Measurements from ENCODE around the gene SLC16A10. TPM values are rescaled to one million over a fixed set of nuclear protein-coding genes. Genes with fewer than 3 reads are reported as not detected.

Gene SLC16A10
- total RNA-seq, 1 experiment from 2014 or later, result 1.7 TPM

DNA sequence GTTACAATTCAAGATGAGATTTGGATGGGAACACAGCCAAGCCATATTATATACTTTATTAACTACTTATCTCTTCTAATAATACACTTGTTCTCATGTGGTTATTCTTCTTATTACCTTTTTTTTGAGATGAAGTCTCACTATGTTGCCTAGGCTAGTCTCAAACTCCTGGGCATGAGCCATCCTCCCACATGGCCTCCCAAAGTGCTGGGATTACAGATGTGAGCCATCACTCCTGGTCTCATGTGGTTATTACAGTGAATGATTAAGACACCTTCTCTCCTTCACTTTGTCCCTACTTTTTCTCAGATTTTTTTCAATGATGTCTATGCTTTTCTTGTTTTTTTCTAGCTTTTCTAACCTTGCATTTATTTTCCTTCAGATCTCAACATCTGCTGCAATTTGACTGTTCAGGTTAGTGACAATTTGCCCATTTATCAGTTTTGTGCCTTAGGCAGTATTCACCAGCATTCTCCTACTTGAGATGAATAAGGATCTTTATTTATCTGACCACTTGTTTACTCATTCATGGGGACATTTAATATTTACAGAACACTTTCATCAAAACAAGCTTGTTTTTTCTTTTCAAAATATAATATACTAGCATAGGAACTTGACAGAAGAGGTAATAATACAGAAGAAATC lies 105.7 kb downstream of the SLC16A10 start:
- CTCF ChIA-PET, result no interaction called here

GRCh38 chr6:111195656-111196055 lies 108.4 kb downstream of the SLC16A10 start:
- intact Hi-C loops (cut with micrococcal nuclease; ENCODE audit: unreplicated experiment), result no loop called here
- no peak overlapping the region for H3K27ac ChIP-seq
- no peak for DNase-seq
- ChIA-PET POLR2A (ENCODE audit: unreplicated experiment) (interaction anchor here (0.6 kb wide), 1 partner anchor 1166 kb away, joined by 5 read pairs; no protein-coding TSS in a partner anchor), CTCF (no interaction called here)
- no peaks in the 10 kb centered on the region for H3K9me2 ChIP-seq (ENCODE audit: insufficient read depth)
- no peaks in the 10 kb centered on the region for H3K79me2 ChIP-seq (ENCODE audit: low read depth)
- no peak overlapping the region for H3K4me3 ChIP-seq
- no TSS peak for BruUV-seq (replicated peaks)
- no peaks in the 10 kb centered on the region for H3K27me3 ChIP-seq (ENCODE audit: insufficient read depth, low read depth)
- no peak overlapping the region for H3K4me2 ChIP-seq
- no peaks in the 10 kb centered on the region for H3K36me3 ChIP-seq (ENCODE audit: low read depth)
- no peaks in the 10 kb centered on the region for H3K9me3 ChIP-seq (ENCODE audit: insufficient read depth, low read depth)
- no peak overlapping the region for H2AFZ ChIP-seq
- H3K4me1 ChIP-seq (replicated peaks; ENCODE audit: insufficient read depth), result no peaks in the 10 kb centered on the region
- H4K20me1 ChIP-seq (ENCODE audit: insufficient read depth), result no peaks in the 10 kb centered on the region
- no peaks in the 10 kb centered on the region for H3F3A ChIP-seq (ENCODE audit: insufficient read depth, low read depth)
- TF ChIP-seq, protein P1, sequence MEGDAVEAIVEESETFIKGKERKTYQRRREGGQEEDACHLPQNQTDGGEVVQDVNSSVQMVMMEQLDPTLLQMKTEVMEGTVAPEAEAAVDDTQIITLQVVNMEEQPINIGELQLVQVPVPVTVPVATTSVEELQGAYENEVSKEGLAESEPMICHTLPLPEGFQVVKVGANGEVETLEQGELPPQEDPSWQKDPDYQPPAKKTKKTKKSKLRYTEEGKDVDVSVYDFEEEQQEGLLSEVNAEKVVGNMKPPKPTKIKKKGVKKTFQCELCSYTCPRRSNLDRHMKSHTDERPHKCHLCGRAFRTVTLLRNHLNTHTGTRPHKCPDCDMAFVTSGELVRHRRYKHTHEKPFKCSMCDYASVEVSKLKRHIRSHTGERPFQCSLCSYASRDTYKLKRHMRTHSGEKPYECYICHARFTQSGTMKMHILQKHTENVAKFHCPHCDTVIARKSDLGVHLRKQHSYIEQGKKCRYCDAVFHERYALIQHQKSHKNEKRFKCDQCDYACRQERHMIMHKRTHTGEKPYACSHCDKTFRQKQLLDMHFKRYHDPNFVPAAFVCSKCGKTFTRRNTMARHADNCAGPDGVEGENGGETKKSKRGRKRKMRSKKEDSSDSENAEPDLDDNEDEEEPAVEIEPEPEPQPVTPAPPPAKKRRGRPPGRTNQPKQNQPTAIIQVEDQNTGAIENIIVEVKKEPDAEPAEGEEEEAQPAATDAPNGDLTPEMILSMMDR (conservative IDR thresholded peaks at IDR 0.05), result no peak
- no peak for TF ChIP-seq EZH2 (IDR thresholded peaks at IDR 0.05; ENCODE audit: low read depth)

More for the DNA sequence above, 105.7 kb downstream of the SLC16A10 start:
- Histone ChIP-seq H3K27ac (no peak overlapping the region), H3K9me3 (ENCODE audit: insufficient read depth, low read depth) (no peaks in the 10 kb centered on the region), H2AFZ (no peak overlapping the region), H3K4me2 (no peak overlapping the region), H3K4me3 (no peak overlapping the region), H3K9me2 (ENCODE audit: insufficient read depth) (no peaks in the 10 kb centered on the region), H3K27me3 (ENCODE audit: insufficient read depth, low read depth) (no peaks in the 10 kb centered on the region), H3K36me3 (ENCODE audit: low read depth) (no peaks in the 10 kb centered on the region), H4K20me1 (ENCODE audit: insufficient read depth) (no peaks in the 10 kb centered on the region), H3F3A (ENCODE audit: insufficient read depth, low read depth) (no peaks in the 10 kb centered on the region), H3K79me2 (ENCODE audit: low read depth) (no peaks in the 10 kb centered on the region), H3K4me1 (replicated peaks; ENCODE audit: insufficient read depth) (no peaks in the 10 kb centered on the region)
- no TSS peak for BruUV-seq (replicated peaks)
- no peak for DNase-seq
- intact Hi-C loops (cut with micrococcal nuclease; ENCODE audit: unreplicated experiment), result no loop called here
- TF ChIP-seq EZH2 (IDR thresholded peaks at IDR 0.05; ENCODE audit: low read depth), result no peak
- TF ChIP-seq, protein P1 (conservative IDR thresholded peaks at IDR 0.05), result no peak
- POLR2A ChIA-PET (ENCODE audit: unreplicated experiment), result no interaction called here

- H3K9me3 ChIP-seq (ENCODE audit: insufficient read depth, low read depth), result no peaks in the 10 kb centered on the region
- ChIA-PET CTCF (no interaction called here), POLR2A (ENCODE audit: unreplicated experiment) (no interaction called here)
- DNase-seq, result no peak
- no peaks in the 10 kb centered on the region for H3F3A ChIP-seq (ENCODE audit: insufficient read depth, low read depth)
- no peaks in the 10 kb centered on the region for H3K4me1 ChIP-seq (replicated peaks; ENCODE audit: insufficient read depth)
- H4K20me1 ChIP-seq (ENCODE audit: insufficient read depth), result no peaks in the 10 kb centered on the region
- no peak overlapping the region for H2AFZ ChIP-seq
- H3K9me2 ChIP-seq (ENCODE audit: insufficient read depth), result no peaks in the 10 kb centered on the region
- H3K36me3 ChIP-seq (ENCODE audit: low read depth), result no peaks in the 10 kb centered on the region
- intact Hi-C loops (cut with micrococcal nuclease; ENCODE audit: unreplicated experiment), result no loop called here
- H3K27ac ChIP-seq, result no peak overlapping the region
- H3K79me2 ChIP-seq (ENCODE audit: low read depth), result no peaks in the 10 kb centered on the region
- H3K27me3 ChIP-seq (ENCODE audit: insufficient read depth, low read depth), result no peaks in the 10 kb centered on the region
- no peak overlapping the region for H3K4me3 ChIP-seq
- no TSS peak for BruUV-seq (replicated peaks)
- TF ChIP-seq, protein P1 (conservative IDR thresholded peaks at IDR 0.05), result no peak
- no peak for TF ChIP-seq EZH2 (IDR thresholded peaks at IDR 0.05; ENCODE audit: low read depth)
- no peak overlapping the region for H3K4me2 ChIP-seq
Measured at GRCh38 chr6:111198841-111199240, 111.5 kb downstream of the SLC16A10 start.

Data from PC-9 (cell line).